Measurements from ENCODE around the gene DLK2. TPM values are rescaled to one million over a fixed set of nuclear protein-coding genes. Genes with fewer than 3 reads are reported as not detected.

Gene DLK2
- total RNA-seq, 1 experiment from 2014 or later: 3.6 TPM

DNA sequence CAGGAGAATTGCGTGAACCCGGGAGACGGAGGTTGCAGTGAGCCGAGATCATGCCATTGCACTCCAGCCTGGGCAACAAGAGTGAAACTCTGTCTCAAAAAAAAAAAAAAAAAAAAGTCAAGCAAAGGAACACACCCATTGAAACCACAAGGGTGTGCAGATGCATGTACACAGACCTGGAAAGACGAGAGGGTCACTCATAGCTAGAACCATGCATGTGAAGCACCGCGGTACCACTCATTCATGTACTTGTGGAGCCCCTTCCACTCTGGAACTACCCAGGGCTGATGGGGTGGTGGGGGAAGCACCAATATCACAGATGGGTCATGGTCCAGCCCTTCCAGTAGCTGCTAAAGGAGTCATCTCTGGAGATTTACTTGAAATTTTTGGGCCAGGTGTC lies 14.6 kb upstream of the DLK2 start:
- no peak overlapping the region for H3K27ac ChIP-seq
- no TSS peak for BruUV-seq (replicated peaks)
- H4K20me1 ChIP-seq (ENCODE audit: insufficient read depth): no peaks in the 10 kb centered on the region
- intact Hi-C loops (cut with micrococcal nuclease; ENCODE audit: unreplicated experiment): no loop called here
- no peaks in the 10 kb centered on the region for H3K79me2 ChIP-seq (ENCODE audit: low read depth)
- no peaks in the 10 kb centered on the region for H3K9me2 ChIP-seq (ENCODE audit: insufficient read depth)
- TF ChIP-seq EZH2 (IDR thresholded peaks at IDR 0.05; ENCODE audit: low read depth): no peak
- TF ChIP-seq, protein P1, sequence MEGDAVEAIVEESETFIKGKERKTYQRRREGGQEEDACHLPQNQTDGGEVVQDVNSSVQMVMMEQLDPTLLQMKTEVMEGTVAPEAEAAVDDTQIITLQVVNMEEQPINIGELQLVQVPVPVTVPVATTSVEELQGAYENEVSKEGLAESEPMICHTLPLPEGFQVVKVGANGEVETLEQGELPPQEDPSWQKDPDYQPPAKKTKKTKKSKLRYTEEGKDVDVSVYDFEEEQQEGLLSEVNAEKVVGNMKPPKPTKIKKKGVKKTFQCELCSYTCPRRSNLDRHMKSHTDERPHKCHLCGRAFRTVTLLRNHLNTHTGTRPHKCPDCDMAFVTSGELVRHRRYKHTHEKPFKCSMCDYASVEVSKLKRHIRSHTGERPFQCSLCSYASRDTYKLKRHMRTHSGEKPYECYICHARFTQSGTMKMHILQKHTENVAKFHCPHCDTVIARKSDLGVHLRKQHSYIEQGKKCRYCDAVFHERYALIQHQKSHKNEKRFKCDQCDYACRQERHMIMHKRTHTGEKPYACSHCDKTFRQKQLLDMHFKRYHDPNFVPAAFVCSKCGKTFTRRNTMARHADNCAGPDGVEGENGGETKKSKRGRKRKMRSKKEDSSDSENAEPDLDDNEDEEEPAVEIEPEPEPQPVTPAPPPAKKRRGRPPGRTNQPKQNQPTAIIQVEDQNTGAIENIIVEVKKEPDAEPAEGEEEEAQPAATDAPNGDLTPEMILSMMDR (conservative IDR thresholded peaks at IDR 0.05): no peak
- H3K9me3 ChIP-seq (ENCODE audit: insufficient read depth, low read depth): no peaks in the 10 kb centered on the region
- H3K27me3 ChIP-seq (ENCODE audit: insufficient read depth, low read depth): no peaks in the 10 kb centered on the region
- no peaks in the 10 kb centered on the region for H3K36me3 ChIP-seq (ENCODE audit: low read depth)
- ChIA-PET POLR2A (ENCODE audit: unreplicated experiment) (no interaction called here), CTCF (no interaction called here)
- 0 out of 2 replicates have a peak, but pooled peaks cover 3% of the 10 kb centered on the region for H3F3A ChIP-seq (ENCODE audit: insufficient read depth, low read depth)
- H3K4me1 ChIP-seq (replicated peaks; ENCODE audit: insufficient read depth): peaks cover 26% of the 10 kb centered on the region
- H3K4me3 ChIP-seq: no peak overlapping the region
- H2AFZ ChIP-seq: no peak overlapping the region
- H3K4me2 ChIP-seq: no peak overlapping the region
- no peak for DNase-seq

DNA sequence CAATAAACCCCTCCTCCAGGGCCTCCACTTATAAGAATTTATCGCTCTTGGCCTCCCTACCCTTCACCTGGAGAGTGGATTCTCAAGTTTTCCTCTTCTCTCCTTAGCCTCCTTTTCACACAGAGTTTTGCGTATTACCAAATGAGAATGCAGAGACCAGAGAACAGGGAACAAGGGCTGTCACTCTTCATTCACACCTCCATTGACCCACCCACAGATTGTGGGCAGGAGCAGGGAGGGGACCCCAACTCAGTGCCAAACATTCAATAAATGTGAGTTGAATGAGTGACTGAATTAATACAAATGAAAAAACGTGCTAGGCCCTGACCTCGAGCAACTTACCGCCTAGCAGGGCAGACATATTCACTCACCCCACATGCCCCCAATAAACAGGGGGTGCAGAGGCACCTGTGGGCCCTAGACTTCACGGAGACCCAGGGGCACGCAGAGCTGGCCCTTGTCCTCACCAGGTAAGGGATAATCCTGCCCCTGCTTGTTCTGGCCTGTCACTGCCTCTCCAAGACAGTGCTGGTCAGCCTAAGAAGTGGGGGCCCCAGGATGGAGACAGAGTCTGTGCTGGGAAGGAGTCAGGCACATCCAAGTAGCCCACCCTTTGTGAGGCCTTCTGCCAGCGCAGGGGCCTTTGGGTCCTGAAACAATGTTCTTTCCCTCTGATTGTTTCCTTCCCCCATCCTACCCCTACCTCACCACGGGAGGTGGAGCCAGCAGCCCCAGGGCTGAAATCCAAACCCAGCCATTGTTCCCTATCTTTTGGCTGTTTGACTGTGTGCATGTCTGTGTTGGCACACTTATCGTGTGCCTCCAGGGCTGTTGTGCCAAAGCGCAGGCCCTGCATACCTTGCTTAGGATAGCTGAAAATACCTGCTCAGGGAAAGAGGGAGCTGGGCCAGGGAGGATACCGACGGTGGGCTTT lies 13.7 kb upstream of the DLK2 start:
- BruUV-seq (replicated peaks): no TSS peak
- H3K4me2 ChIP-seq: no peak overlapping the region; the same call in 1 of the 2 replicates

DNA sequence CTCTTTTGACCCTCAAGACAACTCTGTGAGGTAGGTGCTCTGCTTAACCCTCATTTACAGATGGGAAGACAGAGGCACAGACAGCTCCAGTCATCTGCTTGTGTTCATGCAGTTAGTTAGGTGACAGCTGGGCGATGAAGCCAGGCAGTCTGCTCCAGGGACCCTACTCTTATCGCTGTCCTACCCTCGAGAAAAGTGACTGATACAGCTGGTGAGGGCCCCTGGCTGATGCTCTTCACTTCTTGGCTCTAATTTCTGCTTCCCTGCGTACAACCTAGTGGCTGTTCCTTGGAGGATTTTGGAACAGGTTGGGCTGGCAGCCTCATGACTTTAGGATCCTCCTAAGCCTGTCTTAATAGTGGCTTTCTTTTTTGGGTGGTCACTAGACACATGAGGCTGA lies 12.9 kb upstream of the DLK2 start:
- ChIA-PET POLR2A (ENCODE audit: unreplicated experiment) (no interaction called here), CTCF (interaction anchor here (0.6 kb wide), 1 partner anchor 13 kb away, joined by 17 read pairs; no protein-coding TSS in a partner anchor)
- TF ChIP-seq, protein P1 (conservative IDR thresholded peaks at IDR 0.05): no peak
- Histone ChIP-seq H3K4me2 (no peak overlapping the region), H3K27ac (no peak overlapping the region), H3F3A (ENCODE audit: insufficient read depth, low read depth) (0 out of 2 replicates have a peak, but pooled peaks cover 3% of the 10 kb centered on the region), H3K36me3 (ENCODE audit: low read depth) (no peaks in the 10 kb centered on the region), H3K79me2 (ENCODE audit: low read depth) (no peaks in the 10 kb centered on the region), H3K27me3 (ENCODE audit: insufficient read depth, low read depth) (no peaks in the 10 kb centered on the region), H3K9me2 (ENCODE audit: insufficient read depth) (no peaks in the 10 kb centered on the region), H3K9me3 (ENCODE audit: insufficient read depth, low read depth) (no peaks in the 10 kb centered on the region), H3K4me3 (no peak overlapping the region), H2AFZ (no peak overlapping the region), H4K20me1 (ENCODE audit: insufficient read depth) (no peaks in the 10 kb centered on the region), H3K4me1 (replicated peaks; ENCODE audit: insufficient read depth) (peaks cover 26% of the 10 kb centered on the region)
- no peak for DNase-seq
- BruUV-seq (replicated peaks): no TSS peak
- intact Hi-C loops (cut with micrococcal nuclease; ENCODE audit: unreplicated experiment): no loop called here

More for the DNA sequence above, 13.7 kb upstream of the DLK2 start:
- Histone ChIP-seq H3K4me1 (replicated peaks; ENCODE audit: insufficient read depth) (peaks cover 26% of the 10 kb centered on the region), H3K9me2 (ENCODE audit: insufficient read depth) (no peaks in the 10 kb centered on the region), H3F3A (ENCODE audit: insufficient read depth, low read depth) (0 out of 2 replicates have a peak, but pooled peaks cover 3% of the 10 kb centered on the region), H3K9me3 (ENCODE audit: insufficient read depth, low read depth) (no peaks in the 10 kb centered on the region), H2AFZ (no peak overlapping the region), H3K4me3 (no peak overlapping the region), H3K27me3 (ENCODE audit: insufficient read depth, low read depth) (no peaks in the 10 kb centered on the region), H3K27ac (no peak overlapping the region), H3K36me3 (ENCODE audit: low read depth) (no peaks in the 10 kb centered on the region), H4K20me1 (ENCODE audit: insufficient read depth) (no peaks in the 10 kb centered on the region), H3K79me2 (ENCODE audit: low read depth) (no peaks in the 10 kb centered on the region)
- ChIA-PET POLR2A (ENCODE audit: unreplicated experiment) (no interaction called here), CTCF (interaction anchor here (0.7 kb wide), 1 partner anchor 11 kb away, joined by 3 read pairs; no protein-coding TSS in a partner anchor)
- intact Hi-C loops (cut with micrococcal nuclease; ENCODE audit: unreplicated experiment): no loop called here
- TF ChIP-seq, protein P1 (conservative IDR thresholded peaks at IDR 0.05): no peak
- TF ChIP-seq EZH2 (IDR thresholded peaks at IDR 0.05; ENCODE audit: low read depth): no peak
- DNase-seq: peak in 1 of 2 experiments; percentile 47

All from PC-9 (cell line).